ENCODE data around the gene SDCBP2.

DNA sequence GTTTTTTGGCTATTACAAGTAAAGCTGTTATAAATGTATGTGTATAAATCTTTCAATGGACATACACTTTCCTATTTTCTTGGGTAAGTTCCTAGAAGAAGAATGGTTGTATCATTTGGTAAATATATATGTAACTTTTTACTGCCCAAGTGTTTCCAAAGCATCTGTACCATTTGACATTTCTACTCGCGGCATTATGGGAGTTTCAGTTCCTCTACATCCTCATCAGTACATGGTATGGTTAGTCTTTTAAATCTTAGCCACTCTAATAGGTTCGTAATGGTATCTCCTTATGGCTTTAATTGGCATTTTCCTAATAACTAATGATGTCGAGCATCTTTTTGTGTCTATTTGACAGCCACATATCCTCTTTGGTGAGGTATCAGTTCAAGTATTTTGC lies 49.9 kb downstream of the SDCBP2 start:
- TF ChIP-seq BHLHE40 (IDR thresholded peaks at IDR 0.05; ENCODE audit: borderline replicate concordance in 1 of 2, low read depth in 2 of 2, low read length in 1 of 2), result no peak
- TF ChIP-seq ZNF384 (IDR thresholded peaks at IDR 0.05; ENCODE audit: borderline replicate concordance, low read depth, low read length), result no peak
- TF ChIP-seq CTCF (IDR thresholded peaks at IDR 0.05 in 2 of 3, conservative IDR thresholded peaks at IDR 0.05 in 1 of 3; ENCODE audit: control insufficient read depth in 2 of 3, extremely low read depth in 1 of 3, insufficient read depth in 1 of 3, low read depth in 3 of 3, low read length in 3 of 3), result no peak
- TF ChIP-seq, protein P1, sequence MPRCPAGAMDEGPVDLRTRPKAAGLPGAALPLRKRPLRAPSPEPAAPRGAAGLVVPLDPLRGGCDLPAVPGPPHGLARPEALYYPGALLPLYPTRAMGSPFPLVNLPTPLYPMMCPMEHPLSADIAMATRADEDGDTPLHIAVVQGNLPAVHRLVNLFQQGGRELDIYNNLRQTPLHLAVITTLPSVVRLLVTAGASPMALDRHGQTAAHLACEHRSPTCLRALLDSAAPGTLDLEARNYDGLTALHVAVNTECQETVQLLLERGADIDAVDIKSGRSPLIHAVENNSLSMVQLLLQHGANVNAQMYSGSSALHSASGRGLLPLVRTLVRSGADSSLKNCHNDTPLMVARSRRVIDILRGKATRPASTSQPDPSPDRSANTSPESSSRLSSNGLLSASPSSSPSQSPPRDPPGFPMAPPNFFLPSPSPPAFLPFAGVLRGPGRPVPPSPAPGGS (IDR thresholded peaks at IDR 0.05; ENCODE audit: borderline replicate concordance, insufficient read depth, low read depth, low read length, poor library complexity, severe bottlenecking), result no peak
- TF ChIP-seq SMC3 (IDR thresholded peaks at IDR 0.05; ENCODE audit: borderline replicate concordance, low read length), result no peak
- no peak for TF ChIP-seq TAF1 (IDR thresholded peaks at IDR 0.05; ENCODE audit: borderline replicate concordance, low read depth, low read length)
- TF ChIP-seq BACH1 (IDR thresholded peaks at IDR 0.05; ENCODE audit: borderline replicate concordance), result no peak
- TF ChIP-seq, protein P2, sequence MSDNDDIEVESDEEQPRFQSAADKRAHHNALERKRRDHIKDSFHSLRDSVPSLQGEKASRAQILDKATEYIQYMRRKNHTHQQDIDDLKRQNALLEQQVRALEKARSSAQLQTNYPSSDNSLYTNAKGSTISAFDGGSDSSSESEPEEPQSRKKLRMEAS (IDR thresholded peaks at IDR 0.05; ENCODE audit: low read depth, low read length), result no peak
- TF ChIP-seq PKNOX1 (IDR thresholded peaks at IDR 0.05), result no peak
- TF ChIP-seq EZH2 (IDR thresholded peaks at IDR 0.05; ENCODE audit: borderline replicate concordance, control insufficient read depth, low read depth, low read length), result no peak
- TF ChIP-seq RAD21 (IDR thresholded peaks at IDR 0.05; ENCODE audit: insufficient read depth, low read depth, low read length), result no peak
- no peak for TF ChIP-seq HDAC6 (IDR thresholded peaks at IDR 0.05; ENCODE audit: unreplicated experiment)

All from GM12878 (cell line).